Measurements from ENCODE around the gene HHIPL2.
A peak's percentile ranks its signal among the peaks of the same experiment; 100 is the strongest.

The HHIPL2 gene

DNA sequence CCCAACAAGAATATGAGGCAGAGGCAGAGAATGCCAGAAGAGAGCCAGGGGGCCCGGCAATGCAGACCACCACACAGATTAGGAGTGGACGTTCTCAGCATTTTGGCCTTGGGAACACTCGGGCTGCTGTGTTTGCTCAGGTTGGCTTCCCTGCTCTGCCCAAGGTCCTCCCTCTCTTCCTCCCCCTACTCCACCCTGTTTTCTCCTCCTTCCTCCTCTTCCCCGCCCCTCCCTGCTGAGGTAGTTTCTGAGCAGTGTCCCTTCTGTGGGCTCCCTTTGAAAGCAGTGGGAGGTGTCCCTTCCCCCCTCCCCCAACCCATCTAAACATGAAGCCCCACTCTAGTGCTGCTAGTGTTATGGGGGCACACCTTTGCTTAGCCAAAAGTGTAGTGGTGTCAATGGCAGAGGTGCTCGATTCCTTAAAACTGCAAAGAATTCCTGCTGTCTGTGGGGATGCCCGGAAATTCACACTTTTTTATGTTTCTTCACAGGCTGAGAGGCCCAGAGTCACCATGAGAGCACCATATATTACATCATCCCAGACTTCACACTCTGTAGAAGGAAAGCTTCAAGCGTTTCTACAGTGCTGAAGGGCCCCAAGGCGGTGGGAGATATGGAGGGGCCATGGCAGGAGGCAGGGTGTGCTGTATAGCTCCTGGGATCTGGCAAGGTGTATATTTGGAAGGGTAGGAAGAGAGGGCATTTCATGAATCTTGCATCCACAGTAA lies at the start of gene HHIPL2:
Gene HHIPL2 (minus strand): TSS at position 161 of the 728 bp plus-strand sequence. CDS start 60 bp downstream, at position 101.
- DNase-seq = peak; percentile 6

- DNase-seq = no peak
Measured at GRCh38 chr1:222596696-222597095, 48.8 kb upstream of the HHIPL2 start.

DNA sequence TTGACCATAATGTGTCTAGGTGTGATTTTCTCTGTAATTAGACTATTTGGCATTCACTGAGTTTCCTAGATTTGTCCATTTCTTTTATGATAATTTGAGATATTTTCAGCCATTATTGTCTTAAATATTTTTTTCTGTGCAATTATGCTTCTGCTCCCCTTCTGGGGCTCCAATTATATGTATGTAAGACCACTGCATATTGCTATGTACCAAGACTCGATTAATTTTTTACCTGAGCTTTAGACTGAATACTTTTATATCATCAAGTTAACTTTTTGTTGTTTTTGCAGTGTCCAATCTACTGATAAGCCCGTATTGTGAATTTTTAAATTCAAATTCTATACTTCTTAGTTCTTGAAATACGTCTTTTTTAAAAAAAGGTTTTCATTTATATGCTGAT lies 46.9 kb upstream of the HHIPL2 start:
- no peak for DNase-seq

DNA sequence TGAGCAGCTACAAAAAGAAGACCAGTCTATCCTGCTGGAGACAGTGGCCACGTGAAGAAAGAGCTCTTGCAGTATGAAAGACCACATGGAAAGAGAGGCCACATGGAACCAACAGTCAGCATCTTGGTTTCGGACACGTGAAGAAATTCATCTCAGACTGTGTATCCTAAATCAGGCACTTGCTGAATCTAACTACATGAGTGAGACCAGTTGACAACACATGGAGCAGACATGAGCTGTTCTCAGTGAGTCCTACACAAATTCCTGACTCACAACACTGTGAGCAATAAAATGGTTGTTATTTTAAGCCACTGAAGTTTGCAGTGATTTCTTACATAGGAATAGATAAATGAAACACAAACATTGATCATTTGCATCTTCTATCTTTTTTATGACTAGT lies 44.3 kb upstream of the HHIPL2 start:
- no peak for DNase-seq

DNA sequence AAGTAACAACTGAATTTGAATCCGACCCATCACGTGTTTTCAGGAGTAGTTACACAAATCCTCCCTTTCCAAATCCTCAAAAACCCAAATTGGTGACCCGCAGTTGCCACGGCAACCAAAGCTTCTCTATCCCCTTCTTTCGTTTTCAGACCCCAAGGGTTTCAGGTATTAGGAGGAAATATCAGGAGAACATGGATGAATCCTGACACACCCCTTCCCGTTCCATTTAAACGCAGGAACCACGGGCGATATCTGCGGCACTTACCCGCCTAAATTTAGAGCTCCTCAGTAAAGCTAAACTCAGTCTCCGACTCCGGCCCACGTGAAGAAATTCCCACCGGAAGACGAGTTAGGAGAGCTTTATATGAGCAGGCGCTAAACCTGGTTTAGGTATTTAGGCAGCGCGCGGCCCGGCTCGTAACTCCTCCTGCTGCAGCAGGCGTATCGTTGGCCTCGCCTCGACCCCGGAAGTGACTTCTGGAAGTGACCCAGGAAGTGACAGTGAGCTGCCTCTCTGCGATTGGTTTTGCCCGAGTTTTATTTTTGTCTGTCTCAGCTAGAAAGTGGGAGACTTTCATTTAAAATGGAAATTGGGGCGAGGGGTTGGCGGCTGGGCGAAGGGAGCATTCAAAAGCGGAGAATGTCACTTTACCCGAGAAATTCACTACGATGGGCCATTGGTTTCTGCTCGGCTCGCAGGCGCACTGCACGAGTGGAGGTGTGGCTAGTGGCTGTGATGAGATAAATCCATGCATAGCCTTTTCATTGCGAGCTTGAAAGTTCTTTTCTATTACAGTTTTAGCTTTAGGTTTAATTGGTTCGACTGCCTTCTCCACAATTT lies 41.8 kb upstream of the HHIPL2 start, which contains the start of gene TAF1A:
Gene TAF1A (minus strand): TSS at position 472 of the 841 bp plus-strand sequence.
- peak; percentile 88 for DNase-seq

DNA sequence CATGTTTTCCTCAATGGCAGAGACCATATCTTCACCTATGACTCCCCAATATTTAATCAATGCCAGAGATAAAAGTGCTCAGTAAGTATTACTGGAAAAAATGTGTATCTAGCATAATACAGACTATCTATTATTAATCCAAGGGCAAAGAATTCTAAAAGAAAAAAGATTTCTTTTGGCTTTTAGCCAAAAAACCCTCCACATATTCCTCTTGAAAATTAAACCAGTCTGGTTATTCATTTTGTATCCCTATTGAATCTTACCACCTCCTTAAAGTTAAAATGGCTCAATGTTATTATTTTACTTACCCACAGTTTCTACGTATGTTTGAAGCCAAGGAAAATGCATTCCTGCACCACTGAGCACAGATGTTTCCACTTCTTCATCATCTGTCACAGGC lies 40.2 kb upstream of the HHIPL2 start:
- DNase-seq = no peak

DNA sequence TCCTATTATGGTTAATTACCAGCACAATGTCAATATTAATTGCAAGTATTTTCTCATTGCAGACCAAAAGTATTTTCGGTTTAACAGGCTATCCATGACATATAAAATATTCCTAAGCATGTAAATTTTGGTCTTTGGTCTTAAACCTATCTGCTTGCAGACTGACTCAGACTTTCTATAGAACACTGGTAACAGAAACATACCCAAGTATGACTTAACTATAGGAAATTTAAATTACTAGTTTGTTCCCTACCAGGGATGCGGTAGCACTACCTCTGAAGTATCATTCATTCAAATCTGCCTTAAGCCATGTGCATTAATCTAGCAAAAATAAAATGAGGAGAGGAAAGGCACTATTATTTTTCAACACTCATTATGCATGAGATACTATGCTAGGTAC lies 38.9 kb upstream of the HHIPL2 start:
- DNase-seq = no peak

DNA sequence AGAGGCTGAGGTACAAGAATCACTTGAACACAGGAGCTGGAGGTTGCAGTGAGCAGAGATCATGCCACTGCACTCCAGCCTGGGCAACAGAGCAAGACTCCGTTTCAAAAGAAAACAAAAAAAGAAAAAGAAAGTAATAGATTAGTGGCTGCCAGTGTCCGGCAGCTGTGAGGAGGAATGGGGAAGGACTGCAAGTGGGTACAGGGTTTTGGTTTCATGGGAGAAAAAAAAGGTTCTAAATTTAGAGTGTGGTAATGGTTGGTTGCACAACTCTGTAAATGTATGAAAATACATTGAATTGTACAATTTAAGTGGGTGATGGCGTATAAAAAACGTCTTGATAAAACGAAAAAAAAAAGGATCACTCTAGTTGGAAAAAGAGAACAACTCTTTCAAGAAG lies 35.2 kb upstream of the HHIPL2 start:
- DNase-seq = no peak

DNA sequence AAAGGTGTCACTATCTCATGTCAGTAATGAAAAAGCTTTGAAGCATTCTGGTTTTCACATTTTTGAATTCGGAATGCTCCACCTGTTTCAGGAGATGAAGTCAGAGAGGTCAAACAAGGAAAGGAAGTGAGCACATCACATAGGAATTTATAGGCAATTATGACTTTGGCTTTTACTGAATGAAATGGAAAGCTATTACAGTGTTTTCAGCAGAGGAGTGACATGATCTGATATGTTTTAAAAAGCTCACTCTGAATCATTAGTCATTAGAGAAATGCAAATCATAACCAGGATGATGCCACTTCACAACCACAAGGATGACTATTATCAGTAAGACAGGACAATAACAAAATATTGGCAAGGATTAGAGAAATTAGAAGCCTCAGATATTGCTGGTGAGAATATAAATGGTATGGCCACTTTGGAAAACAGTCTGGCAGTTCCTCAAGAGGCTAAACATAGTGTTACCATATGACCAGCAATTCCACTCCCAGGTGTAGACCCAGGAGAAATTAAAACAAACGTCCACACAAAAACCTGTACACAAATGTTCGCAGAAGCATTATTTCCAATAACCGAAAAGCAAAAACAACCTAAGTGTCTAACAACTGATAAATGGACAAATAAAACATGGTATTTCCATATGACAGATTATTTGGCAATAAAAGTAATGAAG lies 34.3 kb upstream of the HHIPL2 start:
- DNase-seq = no peak

DNA sequence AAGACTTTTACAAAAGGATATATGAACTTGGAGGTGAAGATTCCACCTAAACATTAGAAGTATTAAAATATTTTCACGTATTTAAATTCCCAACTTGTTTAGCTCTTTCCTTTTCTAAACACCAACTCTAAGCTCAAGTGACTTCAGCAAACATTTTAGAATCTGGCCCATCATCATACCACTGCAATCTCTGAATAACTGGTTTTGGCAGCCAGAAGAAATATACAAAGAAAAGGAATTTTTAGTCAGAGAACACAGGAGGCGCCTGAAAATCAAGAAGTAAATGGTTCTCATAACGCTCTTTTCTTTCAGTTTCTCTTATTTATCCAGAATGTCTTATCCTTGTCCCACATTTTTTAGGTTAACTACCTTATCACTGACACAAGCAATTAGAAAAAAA lies 31.4 kb upstream of the HHIPL2 start:
- DNase-seq = no peak

DNA sequence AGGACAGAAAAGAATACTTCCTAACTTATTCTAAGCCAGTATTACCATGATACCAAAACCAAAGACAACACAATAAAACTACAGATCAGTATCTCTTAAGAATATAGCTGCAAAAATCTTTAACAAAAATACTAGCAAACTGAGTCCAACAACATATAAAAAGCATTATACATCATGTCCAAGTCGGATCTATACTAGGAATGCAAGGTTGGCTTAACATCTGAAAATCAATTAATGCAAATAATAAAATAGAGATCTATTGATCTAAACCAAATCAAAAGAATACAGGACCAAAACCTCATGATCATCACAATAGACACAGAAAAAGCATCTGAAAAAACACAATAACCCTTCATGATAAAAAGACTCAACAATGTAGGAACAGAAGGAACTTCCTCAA lies 22.9 kb upstream of the HHIPL2 start:
- no peak for DNase-seq

- DNase-seq = no peak
Measured at GRCh38 chr1:222561656-222562055, 13.8 kb upstream of the HHIPL2 start.

- no peak for DNase-seq
Measured at GRCh38 chr1:222557574-222557973, 9.7 kb upstream of the HHIPL2 start.

GRCh38 chr1:222557148-222557547 lies 9.2 kb upstream of the HHIPL2 start:
- DNase-seq = no peak

DNA sequence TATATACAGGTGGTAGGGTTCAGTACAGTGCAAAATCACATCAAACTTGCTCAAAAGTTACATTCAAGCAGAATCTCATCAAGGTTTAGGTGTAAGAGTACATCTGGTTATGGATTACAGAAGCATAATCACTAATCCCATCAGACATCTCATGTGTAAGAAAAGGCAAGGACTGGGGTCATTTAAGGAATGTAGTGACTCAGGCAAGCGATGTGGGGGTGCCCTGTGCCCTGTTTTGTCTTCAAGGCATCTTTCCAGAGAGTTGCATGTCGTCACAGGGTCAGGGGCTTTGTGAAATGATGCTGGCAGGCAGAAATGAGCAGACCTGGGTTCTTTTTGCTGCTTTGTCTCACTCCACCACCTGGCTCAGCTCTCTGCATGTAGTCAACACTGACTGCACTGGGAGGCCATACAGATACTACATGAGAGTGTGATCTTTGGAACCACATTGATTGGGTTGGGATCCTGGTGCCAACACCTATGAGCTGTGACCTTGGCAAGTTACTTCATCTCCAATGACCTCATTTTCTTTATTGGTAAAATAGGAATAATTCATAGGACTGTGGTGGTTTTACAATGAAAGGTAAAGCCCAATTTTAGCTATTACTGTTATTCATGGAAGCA lies 8.2 kb upstream of the HHIPL2 start:
- no peak for DNase-seq

GRCh38 chr1:222554177-222554576 lies 6.3 kb upstream of the HHIPL2 start:
- no peak for DNase-seq

DNA sequence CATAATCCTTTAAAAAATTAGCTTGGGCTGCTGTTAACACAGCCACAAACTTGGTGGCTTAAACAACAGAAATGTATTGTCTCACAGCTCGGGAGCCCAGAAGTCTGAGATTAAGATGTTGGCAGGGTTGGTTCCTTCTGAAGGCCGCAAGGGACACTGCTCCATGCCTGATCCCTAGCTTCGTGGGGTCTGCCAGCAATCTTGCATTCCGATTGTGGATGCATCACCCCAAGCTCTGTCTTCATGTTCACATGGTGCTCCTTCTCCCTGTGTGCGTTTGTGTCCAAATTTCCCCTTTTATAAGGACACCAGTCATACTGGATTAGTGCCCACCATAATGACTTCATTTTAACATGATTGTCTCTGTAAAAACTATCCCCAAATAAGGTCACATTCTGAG lies 5.0 kb upstream of the HHIPL2 start:
- DNase-seq = no peak

- DNase-seq = no peak
Measured at GRCh38 chr1:222547260-222547614, 667 bp downstream of the HHIPL2 start.

GRCh38 chr1:222546548-222547259 lies 1.2 kb downstream of the HHIPL2 start:
- peak; percentile 75 for DNase-seq

GRCh38 chr1:222546091-222546490 lies 1.8 kb downstream of the HHIPL2 start:
- no peak for DNase-seq

- DNase-seq = peak; percentile 42
Measured at GRCh38 chr1:222543817-222544216, 4.1 kb downstream of the HHIPL2 start.

DNA sequence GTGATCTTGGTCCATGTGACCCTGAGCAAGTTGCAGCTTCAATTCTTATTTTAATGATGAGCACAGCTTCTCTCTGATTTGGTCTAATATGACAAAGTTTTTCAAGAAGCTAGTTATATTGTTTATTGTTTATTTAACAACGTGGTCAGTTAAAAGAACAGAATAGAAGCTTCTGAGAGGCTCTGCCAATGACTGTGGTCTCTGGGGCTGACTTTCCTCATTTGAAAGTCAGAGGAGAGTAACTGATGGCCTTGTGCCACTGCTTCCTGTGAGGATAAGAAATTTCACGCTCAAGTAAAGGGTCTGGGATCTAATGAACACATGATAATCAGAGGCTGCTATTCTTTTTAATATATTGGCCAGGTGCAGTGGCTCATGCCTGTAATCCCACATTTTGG lies 7.3 kb downstream of the HHIPL2 start:
- no peak for DNase-seq
